GM21447 (cell line): ENCODE measurements around the gene TAF4.

Source experiments
- ATAC-seq: cut with Tn5 transposase; IDR thresholded peaks from one replicate; pipeline ENCODE4 v1.9.1; 2021; ENCODE audit not compliant: unreplicated experiment

TAF4 gene

GRCh38 chr20:61968036-61968810, 97.5 kb downstream of the TAF4 start:
- no peak for ATAC-seq

- no peak for ATAC-seq
These were observed 98.4 kb downstream of the TAF4 start for GRCh38 chr20:61967300-61967699.

GRCh38 chr20:61966492-61967244, 99.0 kb downstream of the TAF4 start:
- no peak for ATAC-seq

GRCh38 chr20:61965606-61966491, 99.8 kb downstream of the TAF4 start:
- no peak for ATAC-seq

- ATAC-seq, result no peak
These were observed 100.7 kb downstream of the TAF4 start for GRCh38 chr20:61964675-61965605.

- no peak for ATAC-seq
These were observed 101.6 kb downstream of the TAF4 start for GRCh38 chr20:61963885-61964674.

GRCh38 chr20:61963149-61963548, 102.5 kb downstream of the TAF4 start:
- no peak for ATAC-seq

- no peak for ATAC-seq
These were observed 104.8 kb downstream of the TAF4 start for GRCh38 chr20:61960836-61961235.

GRCh38 chr20:61958773-61959700, 106.6 kb downstream of the TAF4 start:
- no peak for ATAC-seq

- ATAC-seq, result no peak
These were observed 107.5 kb downstream of the TAF4 start for GRCh38 chr20:61957961-61958715.

GRCh38 chr20:61956396-61957342, 109.0 kb downstream of the TAF4 start:
- ATAC-seq, result no peak

- ATAC-seq, result no peak
These were observed 109.8 kb downstream of the TAF4 start for GRCh38 chr20:61955668-61956395.

- no peak for ATAC-seq
These were observed 111.2 kb downstream of the TAF4 start for GRCh38 chr20:61954276-61955021.

- ATAC-seq, result no peak
These were observed 112.4 kb downstream of the TAF4 start for GRCh38 chr20:61953037-61954021.
